Memory B cell (primary cell): ENCODE data around the gene KRTAP10-12.
"Not testable (repeated sequence)": the region's sequence is repeated elsewhere in the genome, so short reads cannot be mapped to it uniquely, and the experiment has no call there.

Experiments
- ATAC-seq: fragments of 150-1000 bp; cut with Tn5 transposase; 2 replicates; pipeline ENCODE4 v1.10.0; 2021; ENCODE audit warnings: low read depth, mild to moderate bottlenecking, moderate library complexity
- DNase-seq, 2 donors: peaks; one replicate each; pipeline ENCODE4 v3.0.0; 2022; ENCODE audit warnings: low spot score in 2 of 2
- H3K27ac Mint-ChIP-seq: one replicate; pipeline ENCODE4 v1.8.0; 2022; ENCODE audit warnings: mild to moderate bottlenecking, moderate library complexity, mixed read lengths
- H3K27me3 Mint-ChIP-seq: one replicate; pipeline ENCODE4 v1.8.0; 2022; ENCODE audit warnings: mixed read lengths
- H3K36me3 Mint-ChIP-seq: one replicate; pipeline ENCODE4 v1.8.0; 2022; ENCODE audit warnings: mild to moderate bottlenecking, mixed read lengths
- H3K4me1 Mint-ChIP-seq: one replicate; pipeline ENCODE4 v1.8.0; 2022; ENCODE audit warnings: mixed read lengths
- H3K4me3 Mint-ChIP-seq: one replicate; pipeline ENCODE4 v1.8.0; 2022; ENCODE audit warnings: mild to moderate bottlenecking, moderate library complexity, mixed read lengths
- H3K9me3 Mint-ChIP-seq: one replicate; pipeline ENCODE4 v1.8.0; 2022; ENCODE audit warnings: mixed read lengths

KRTAP10-12 gene, protein sequence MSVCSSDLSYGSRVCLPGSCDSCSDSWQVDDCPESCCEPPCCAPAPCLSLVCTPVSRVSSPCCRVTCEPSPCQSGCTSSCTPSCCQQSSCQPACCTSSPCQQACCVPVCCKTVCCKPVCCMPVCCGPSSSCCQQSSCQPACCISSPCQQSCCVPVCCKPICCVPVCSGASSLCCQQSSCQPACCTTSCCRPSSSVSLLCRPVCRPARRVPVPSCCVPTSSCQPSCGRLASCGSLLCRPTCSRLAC

DNA sequence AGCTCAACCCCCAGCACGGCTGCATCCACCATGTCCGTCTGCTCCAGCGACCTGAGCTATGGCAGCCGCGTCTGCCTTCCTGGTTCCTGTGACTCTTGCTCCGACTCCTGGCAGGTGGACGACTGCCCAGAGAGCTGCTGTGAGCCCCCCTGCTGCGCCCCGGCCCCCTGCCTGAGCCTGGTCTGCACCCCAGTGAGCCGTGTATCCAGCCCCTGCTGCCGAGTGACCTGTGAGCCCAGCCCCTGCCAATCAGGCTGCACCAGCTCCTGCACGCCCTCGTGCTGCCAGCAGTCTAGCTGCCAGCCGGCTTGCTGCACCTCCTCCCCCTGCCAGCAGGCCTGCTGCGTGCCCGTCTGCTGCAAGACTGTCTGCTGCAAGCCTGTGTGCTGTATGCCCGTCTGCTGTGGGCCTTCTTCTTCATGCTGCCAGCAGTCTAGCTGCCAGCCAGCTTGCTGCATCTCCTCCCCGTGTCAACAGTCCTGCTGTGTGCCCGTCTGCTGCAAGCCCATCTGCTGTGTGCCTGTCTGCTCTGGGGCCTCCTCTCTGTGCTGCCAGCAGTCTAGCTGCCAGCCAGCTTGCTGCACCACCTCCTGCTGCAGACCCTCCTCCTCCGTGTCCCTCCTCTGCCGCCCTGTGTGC is at the start of gene KRTAP10-12:
KRTAP10-12 (plus strand) TSS at position 1 of the 639 bp plus-strand sequence; CDS start at position 31, 30 bp downstream.
- peaks cover 38% of the 10 kb centered on the region for H3K27me3 Mint-ChIP-seq
- DNase-seq, H3K36me3 Mint-ChIP-seq, H3K9me3 Mint-ChIP-seq, ATAC-seq, H3K27ac Mint-ChIP-seq, H3K4me3 Mint-ChIP-seq, H3K4me1 Mint-ChIP-seq: not testable (repeated sequence)

GRCh38 chr21:44647222-44647552 is 49.8 kb upstream of the KRTAP10-12 start:
- no peaks in the 10 kb centered on the region for H3K36me3 Mint-ChIP-seq
- peaks cover 3% of the 10 kb centered on the region for H3K4me1 Mint-ChIP-seq
- peaks cover 16% of the 10 kb centered on the region for H3K9me3 Mint-ChIP-seq
- H3K27me3 Mint-ChIP-seq: peaks cover 15% of the 10 kb centered on the region
- H3K27ac Mint-ChIP-seq: no peak overlapping the region
- ATAC-seq (no peak), DNase-seq (no peak)
- no peak overlapping the region for H3K4me3 Mint-ChIP-seq

DNA sequence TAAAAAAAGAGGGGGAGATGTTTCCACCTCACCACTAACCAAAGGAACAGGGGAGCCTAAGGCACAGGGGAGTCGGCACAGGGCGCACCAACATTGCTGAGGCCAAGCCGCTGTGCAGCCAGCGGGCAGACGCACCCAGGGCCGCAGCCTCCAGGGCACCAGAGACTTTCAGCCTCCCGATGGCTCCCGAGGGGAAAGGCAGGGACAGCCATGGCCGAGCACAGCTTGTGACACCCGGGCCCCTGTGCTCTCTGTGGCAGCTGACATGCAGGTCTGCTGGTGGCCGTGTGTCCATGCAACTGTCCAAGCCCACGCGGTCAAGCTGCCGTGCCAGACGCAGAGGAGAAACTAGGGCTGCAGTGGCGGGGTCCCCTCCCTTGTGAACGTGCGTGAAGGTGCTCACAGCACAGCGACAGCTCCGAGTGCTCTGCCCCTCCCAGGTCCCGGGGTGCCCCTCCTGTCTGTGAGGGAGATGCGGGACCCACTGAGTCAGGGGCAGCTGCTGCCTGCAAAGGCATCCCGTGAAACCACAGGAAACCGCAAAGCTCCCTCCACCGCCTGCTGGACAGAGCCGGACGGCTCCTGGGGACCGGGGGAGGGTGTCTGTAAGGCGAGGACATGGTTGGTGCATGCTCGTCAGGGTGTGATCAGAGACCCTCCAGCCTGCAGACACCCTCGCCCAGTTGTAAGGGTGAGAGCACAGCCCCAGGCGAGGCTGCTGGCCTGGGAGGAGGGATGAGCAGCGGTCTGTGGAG is 48.2 kb upstream of the KRTAP10-12 start:
- H3K36me3 Mint-ChIP-seq: no peaks in the 10 kb centered on the region
- ATAC-seq (no peak), DNase-seq (no peak)
- H3K4me3 Mint-ChIP-seq: no peak overlapping the region
- peaks cover 9% of the 10 kb centered on the region for H3K9me3 Mint-ChIP-seq
- H3K4me1 Mint-ChIP-seq: peaks cover 3% of the 10 kb centered on the region
- H3K27me3 Mint-ChIP-seq: peaks cover 11% of the 10 kb centered on the region
- no peak overlapping the region for H3K27ac Mint-ChIP-seq

DNA sequence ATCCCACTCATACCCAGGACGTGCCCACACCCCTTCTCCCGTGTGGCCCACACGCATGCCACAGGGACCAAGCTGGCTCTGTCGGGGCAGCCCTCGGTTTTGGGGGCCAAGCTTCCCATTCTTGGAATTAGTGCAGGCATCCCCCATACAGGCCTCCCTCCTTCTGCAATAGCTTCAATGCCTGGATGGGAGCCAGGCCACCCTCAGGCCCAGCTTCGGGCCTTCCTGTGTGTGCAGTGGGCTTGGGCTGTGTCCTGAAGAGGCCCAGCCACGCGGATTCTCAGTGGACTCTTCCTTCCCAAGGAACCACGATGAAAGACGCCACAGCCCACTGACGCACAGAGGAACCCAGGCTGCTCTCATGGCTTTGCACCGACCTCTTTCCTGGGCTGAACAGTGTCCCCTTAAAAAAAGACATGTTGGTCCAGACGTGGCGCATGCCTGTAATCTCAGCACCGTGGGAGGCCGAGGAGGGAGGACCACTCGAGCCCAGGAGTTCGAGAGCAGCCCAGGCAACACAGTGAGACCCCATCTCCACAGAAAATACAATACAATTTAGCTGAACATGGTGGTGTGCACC is 47.4 kb upstream of the KRTAP10-12 start:
- no peak overlapping the region for H3K4me3 Mint-ChIP-seq
- peaks cover 11% of the 10 kb centered on the region for H3K27me3 Mint-ChIP-seq
- peaks cover 3% of the 10 kb centered on the region for H3K4me1 Mint-ChIP-seq
- ATAC-seq (no peak), DNase-seq (no peak)
- H3K27ac Mint-ChIP-seq: no peak overlapping the region
- H3K36me3 Mint-ChIP-seq: no peaks in the 10 kb centered on the region
- peaks cover 5% of the 10 kb centered on the region for H3K9me3 Mint-ChIP-seq

- peaks cover 11% of the 10 kb centered on the region for H3K27me3 Mint-ChIP-seq
- no peak overlapping the region for H3K4me3 Mint-ChIP-seq
- H3K9me3 Mint-ChIP-seq: no peaks in the 10 kb centered on the region
- H3K4me1 Mint-ChIP-seq: peaks cover 3% of the 10 kb centered on the region
- no peak for ATAC-seq
- H3K27ac Mint-ChIP-seq: no peak overlapping the region
- H3K36me3 Mint-ChIP-seq: no peaks in the 10 kb centered on the region
- DNase-seq: no peak
Observed at GRCh38 chr21:44650265-44650972, 46.6 kb upstream of the KRTAP10-12 start.

DNA sequence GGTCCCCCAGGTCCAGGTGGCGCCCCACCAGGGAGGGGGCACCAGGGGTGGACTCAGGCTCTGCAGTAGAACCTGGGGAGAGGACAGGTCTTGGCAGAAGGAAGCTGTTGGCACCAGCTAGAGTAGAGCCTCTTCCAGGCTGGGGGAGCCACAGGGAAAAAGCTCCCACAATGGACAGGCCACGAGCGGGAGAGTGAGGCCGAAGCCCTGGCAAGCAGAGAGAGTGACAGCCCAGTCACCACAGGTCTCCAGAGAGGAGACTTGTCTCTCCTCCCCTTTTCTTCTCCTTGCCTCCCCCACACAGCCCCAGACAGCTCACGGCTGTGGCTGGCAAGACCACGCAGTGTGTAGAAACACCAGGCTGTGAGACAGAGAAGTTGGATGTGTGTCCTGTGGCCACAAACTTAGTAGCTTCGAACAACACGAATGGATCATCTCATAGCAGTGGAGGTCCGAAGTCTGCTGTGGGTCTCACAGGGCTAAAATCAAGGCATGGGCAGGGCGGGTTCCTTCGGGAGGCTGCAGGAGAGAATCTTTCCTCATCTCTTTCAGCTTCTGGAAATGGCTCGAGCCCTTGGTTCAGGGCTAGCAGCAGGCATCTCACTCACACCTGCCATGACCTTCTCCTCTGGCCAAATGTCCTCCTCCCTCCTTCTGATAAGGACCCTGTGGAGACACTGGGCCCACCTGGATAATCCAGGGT is 45.8 kb upstream of the KRTAP10-12 start:
- Mint-ChIP-seq H3K9me3 (peaks cover under 1% of the 10 kb centered on the region), H3K4me3 (no peak overlapping the region), H3K36me3 (no peaks in the 10 kb centered on the region), H3K4me1 (peaks cover 3% of the 10 kb centered on the region), H3K27ac (no peak overlapping the region), H3K27me3 (peaks cover 11% of the 10 kb centered on the region)
- ATAC-seq (no peak), DNase-seq (no peak)

DNA sequence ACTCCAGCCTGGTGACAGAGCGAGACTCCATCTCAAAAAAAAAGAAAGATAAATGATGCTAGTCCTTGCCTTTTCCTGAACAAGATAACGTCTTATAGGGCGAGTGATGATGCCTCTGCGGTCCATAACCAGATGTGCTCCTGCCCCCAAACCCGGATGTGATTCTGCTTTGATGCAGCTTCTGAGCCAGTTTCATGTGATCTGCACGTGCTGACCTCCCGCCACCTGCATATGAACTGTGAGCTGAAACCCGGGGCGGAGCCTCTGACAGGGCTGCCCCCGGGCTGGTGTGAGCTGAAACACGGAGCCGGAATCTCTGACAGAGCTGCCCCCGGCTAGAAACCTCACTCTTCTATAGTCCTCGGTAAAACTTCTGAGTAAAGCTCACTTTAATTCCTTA is 43.8 kb upstream of the KRTAP10-12 start:
- no peak for ATAC-seq
- Mint-ChIP-seq H3K27ac (no peak overlapping the region), H3K36me3 (peaks cover 1% of the 10 kb centered on the region), H3K9me3 (peaks cover 8% of the 10 kb centered on the region), H3K27me3 (peaks cover 7% of the 10 kb centered on the region), H3K4me1 (peaks cover 6% of the 10 kb centered on the region), H3K4me3 (no peak overlapping the region)
- DNase-seq: no peak

- Mint-ChIP-seq H3K4me1 (peaks cover 7% of the 10 kb centered on the region), H3K9me3 (peaks cover 8% of the 10 kb centered on the region), H3K27ac (no peak overlapping the region), H3K4me3 (no peak overlapping the region), H3K27me3 (peaks cover 7% of the 10 kb centered on the region), H3K36me3 (peaks cover 1% of the 10 kb centered on the region)
- DNase-seq (no peak), ATAC-seq (no peak)
Observed at GRCh38 chr21:44653656-44654575, 43.1 kb upstream of the KRTAP10-12 start.

DNA sequence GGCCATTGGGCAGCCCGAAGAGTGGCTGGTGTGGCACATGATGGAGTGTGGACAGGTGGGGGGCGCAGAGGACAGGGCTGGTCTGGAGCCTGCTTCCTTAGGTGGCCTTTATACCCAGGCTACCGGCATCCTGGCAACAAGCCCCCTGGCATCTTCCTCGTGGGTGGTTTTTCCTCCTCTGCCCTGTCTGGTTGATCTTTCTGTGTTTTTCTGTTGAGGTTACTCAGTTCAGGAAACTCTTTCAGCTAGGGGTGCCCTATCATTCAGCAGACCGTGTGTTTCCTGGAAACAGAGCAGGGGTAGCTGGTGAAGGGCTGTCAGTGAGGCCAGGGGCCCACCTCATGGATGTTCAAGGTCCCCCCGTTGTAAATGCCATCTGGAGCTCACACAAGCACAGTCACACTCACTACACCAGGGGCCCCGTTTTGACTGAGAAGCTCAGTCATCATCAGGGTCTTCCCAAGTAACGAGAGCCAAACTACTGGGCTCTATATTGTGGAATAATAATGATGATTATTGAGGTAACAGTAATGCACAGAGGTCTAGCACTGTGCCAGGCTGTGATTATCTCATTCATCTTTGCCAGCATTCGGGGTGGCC is 42.3 kb upstream of the KRTAP10-12 start, which contains the start of gene KRTAP12-4:
KRTAP12-4 (minus strand) TSS at position 84 of the 600 bp plus-strand sequence; CDS start at position 39, 45 bp downstream.
- peaks cover 6% of the 10 kb centered on the region for H3K27me3 Mint-ChIP-seq
- DNase-seq (no peak), ATAC-seq (no peak)
- peaks cover 7% of the 10 kb centered on the region for H3K4me1 Mint-ChIP-seq
- no peak within 1 kb of the TSS for H3K4me3 Mint-ChIP-seq
- H3K9me3 Mint-ChIP-seq: peaks cover 8% of the 10 kb centered on the region
- H3K36me3 Mint-ChIP-seq: peaks cover 1% of the 10 kb centered on the region
- no peak within 1 kb of the TSS for H3K27ac Mint-ChIP-seq

- ATAC-seq (no peak), DNase-seq (no peak)
- no peak overlapping the region for H3K4me3 Mint-ChIP-seq
- peaks cover 7% of the 10 kb centered on the region for H3K4me1 Mint-ChIP-seq
- H3K36me3 Mint-ChIP-seq: peaks cover 1% of the 10 kb centered on the region
- peaks cover 10% of the 10 kb centered on the region for H3K9me3 Mint-ChIP-seq
- H3K27ac Mint-ChIP-seq: no peak overlapping the region
- H3K27me3 Mint-ChIP-seq: peaks cover 6% of the 10 kb centered on the region
Observed at GRCh38 chr21:44656868-44657267, 40.1 kb upstream of the KRTAP10-12 start.

DNA sequence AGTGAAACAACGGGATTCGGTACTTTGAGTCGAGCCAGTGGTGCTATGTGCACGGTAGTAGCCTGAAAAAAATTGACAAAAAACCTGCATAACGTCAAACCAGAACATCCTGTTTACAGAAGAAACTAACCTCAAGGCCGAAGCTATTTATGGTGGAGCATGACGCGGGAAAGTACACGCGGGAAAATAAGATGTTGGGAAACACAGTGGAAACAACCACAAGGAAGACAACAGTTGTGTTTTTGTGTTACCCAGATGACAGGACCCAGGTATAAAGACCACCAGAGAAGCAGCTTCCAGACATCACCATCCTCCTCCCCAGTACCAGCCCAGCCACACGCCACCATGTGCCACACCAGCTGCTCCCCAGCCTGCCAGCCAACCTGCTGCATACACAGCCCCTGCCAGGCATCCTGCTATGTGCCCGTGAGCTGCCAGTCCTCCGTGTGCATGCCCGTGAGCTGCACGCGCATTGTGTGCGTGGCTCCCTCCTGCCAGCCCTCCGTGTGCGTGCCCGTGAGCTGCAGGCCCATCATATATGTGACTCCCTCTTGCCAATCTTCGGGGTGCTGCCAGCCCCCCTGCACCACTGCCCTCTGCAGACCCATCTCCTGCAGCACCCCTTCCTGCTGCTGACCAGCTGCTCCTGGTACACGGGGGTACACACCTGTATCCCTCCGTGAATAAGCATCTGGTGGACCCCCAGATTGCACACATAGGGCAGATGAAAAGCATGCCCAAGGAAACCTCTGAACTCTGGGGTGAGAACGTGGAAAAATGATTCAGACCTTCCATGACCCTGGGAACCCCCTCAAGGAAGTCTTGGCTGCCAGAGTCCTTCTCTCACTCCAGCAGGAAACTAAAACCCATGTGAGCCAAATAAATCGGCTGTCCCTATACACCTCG is 39.1 kb upstream of the KRTAP10-12 start, which contains the start of gene KRTAP12-3:
KRTAP12-3 (plus strand) TSS at position 298 of the 906 bp plus-strand sequence; CDS start at position 346, 48 bp downstream.
- H3K27me3 Mint-ChIP-seq: peaks cover 10% of the 10 kb centered on the region
- H3K9me3 Mint-ChIP-seq: peaks cover 15% of the 10 kb centered on the region

More for the DNA sequence above, 39.1 kb upstream of the KRTAP10-12 start, which contains the start of gene KRTAP12-3:
- H3K36me3 Mint-ChIP-seq: peaks cover 1% of the 10 kb centered on the region
- H3K4me3 Mint-ChIP-seq: peak within 1 kb of the TSS; percentile 46
- peaks cover 7% of the 10 kb centered on the region for H3K4me1 Mint-ChIP-seq
- ATAC-seq: peak; percentile 53
- no peak within 1 kb of the TSS for H3K27ac Mint-ChIP-seq
- DNase-seq: no peak
